ENCODE results near the gene CPT1C. TPM values are rescaled to one million over a fixed set of nuclear protein-coding genes. Genes with fewer than 3 reads are reported as not detected.

Gene CPT1C
- total RNA-seq, 1 donor from 2014 or later, result 133 TPM

- TF ChIP-seq, protein P1, sequence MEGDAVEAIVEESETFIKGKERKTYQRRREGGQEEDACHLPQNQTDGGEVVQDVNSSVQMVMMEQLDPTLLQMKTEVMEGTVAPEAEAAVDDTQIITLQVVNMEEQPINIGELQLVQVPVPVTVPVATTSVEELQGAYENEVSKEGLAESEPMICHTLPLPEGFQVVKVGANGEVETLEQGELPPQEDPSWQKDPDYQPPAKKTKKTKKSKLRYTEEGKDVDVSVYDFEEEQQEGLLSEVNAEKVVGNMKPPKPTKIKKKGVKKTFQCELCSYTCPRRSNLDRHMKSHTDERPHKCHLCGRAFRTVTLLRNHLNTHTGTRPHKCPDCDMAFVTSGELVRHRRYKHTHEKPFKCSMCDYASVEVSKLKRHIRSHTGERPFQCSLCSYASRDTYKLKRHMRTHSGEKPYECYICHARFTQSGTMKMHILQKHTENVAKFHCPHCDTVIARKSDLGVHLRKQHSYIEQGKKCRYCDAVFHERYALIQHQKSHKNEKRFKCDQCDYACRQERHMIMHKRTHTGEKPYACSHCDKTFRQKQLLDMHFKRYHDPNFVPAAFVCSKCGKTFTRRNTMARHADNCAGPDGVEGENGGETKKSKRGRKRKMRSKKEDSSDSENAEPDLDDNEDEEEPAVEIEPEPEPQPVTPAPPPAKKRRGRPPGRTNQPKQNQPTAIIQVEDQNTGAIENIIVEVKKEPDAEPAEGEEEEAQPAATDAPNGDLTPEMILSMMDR (IDR thresholded peaks at IDR 0.05; ENCODE audit: partially characterized antibody, unreplicated experiment), result no peak
- peaks cover 2% of the 10 kb centered on the region for H3K4me1 Mint-ChIP-seq (ENCODE audit: low read depth, unreplicated experiment)
- H3K27ac Mint-ChIP-seq (ENCODE audit: unreplicated experiment), result no peak overlapping the region
- peaks cover 9% of the 10 kb centered on the region for H3K9me3 Mint-ChIP-seq (ENCODE audit: unreplicated experiment)
- peaks cover 9% of the 10 kb centered on the region for H3K27me3 Mint-ChIP-seq (ENCODE audit: unreplicated experiment)
- no peak overlapping the region for H3K4me3 Mint-ChIP-seq (ENCODE audit: unreplicated experiment)
- no peak for DNase-seq
- peaks cover 5% of the 10 kb centered on the region for H3K36me3 Mint-ChIP-seq (ENCODE audit: unreplicated experiment)
Measured at GRCh38 chr19:49761625-49762311, 70.9 kb downstream of the CPT1C start.

DNA sequence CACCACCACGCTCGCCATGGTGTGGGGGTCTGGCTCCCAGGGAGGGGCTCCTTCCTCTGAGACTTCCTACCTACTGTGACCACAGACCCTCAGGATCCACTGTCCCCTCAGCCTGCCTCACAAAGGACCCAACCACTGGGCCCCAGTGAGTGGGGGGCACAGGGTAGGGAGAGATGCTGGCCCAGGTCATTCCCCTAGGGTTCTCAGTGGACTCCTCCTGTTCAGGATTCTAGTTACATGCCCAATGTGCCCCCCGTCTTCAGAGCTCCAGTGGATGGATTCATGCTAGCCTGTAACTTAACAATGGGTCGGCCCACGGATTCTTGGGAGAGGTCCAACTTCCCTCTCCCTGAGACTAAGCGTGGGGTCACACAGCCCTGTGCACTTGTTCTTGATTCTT lies 72.3 kb downstream of the CPT1C start, which contains the start of gene TSKS:
TSS of gene TSKS (minus strand) at position 77 of the 400 bp plus-strand sequence. CDS start at position 18, 59 bp downstream.
- H3K27me3 Mint-ChIP-seq (ENCODE audit: unreplicated experiment), result peaks cover 13% of the 10 kb centered on the region
- H3K4me1 Mint-ChIP-seq (ENCODE audit: low read depth, unreplicated experiment), result peaks cover 8% of the 10 kb centered on the region
- no peaks in the 10 kb centered on the region for H3K36me3 Mint-ChIP-seq (ENCODE audit: unreplicated experiment)
- H3K4me3 Mint-ChIP-seq (ENCODE audit: unreplicated experiment), result peak within 1 kb of the TSS; percentile 3
- peaks cover 9% of the 10 kb centered on the region for H3K9me3 Mint-ChIP-seq (ENCODE audit: unreplicated experiment)
- H3K27ac Mint-ChIP-seq (ENCODE audit: unreplicated experiment), result no peak within 1 kb of the TSS
- no peak for DNase-seq
- TF ChIP-seq, protein P1 (IDR thresholded peaks at IDR 0.05; ENCODE audit: partially characterized antibody, unreplicated experiment), result no peak

Small RNA genes lying within 50 kb of the gene (microRNA-seq; reads per million reads assigned to microRNA genes)
- gene MIR5088 (ENCODE audit: unreplicated experiment), result 3.2 reads per million, percentile 23 among the genes with 10 or more reads in this experiment

Other genes starting within 250 kb of the CPT1C start
- 188 TPM for gene SLC17A7, start 249.6 kb upstream of the CPT1C start, total RNA-seq (ENCODE audit: unreplicated experiment)
- 104 TPM for gene PIH1D1, start 239.3 kb upstream of the CPT1C start, total RNA-seq (ENCODE audit: unreplicated experiment)
- 28.6 TPM for gene ALDH16A1, start 237.9 kb upstream of the CPT1C start, total RNA-seq (ENCODE audit: unreplicated experiment)
- gene FLT3LG, start 216.9 kb upstream of the CPT1C start, total RNA-seq (ENCODE audit: unreplicated experiment), result 13.1 TPM
- gene RPL13A, start 203.5 kb upstream of the CPT1C start, total RNA-seq (ENCODE audit: unreplicated experiment), result 1,648 TPM
- gene RPS11, start 194.7 kb upstream of the CPT1C start, total RNA-seq (ENCODE audit: unreplicated experiment), result 1,862 TPM
- 8.9 TPM for gene FCGRT, start 178.5 kb upstream of the CPT1C start, total RNA-seq (ENCODE audit: unreplicated experiment)
- 2.5 TPM for gene RCN3, start 163.1 kb upstream of the CPT1C start, total RNA-seq (ENCODE audit: unreplicated experiment)
- 94.4 TPM for gene NOSIP, start 110.6 kb upstream of the CPT1C start, total RNA-seq (ENCODE audit: unreplicated experiment)
- 0.29 TPM for gene PRRG2, start 109.8 kb upstream of the CPT1C start, total RNA-seq (ENCODE audit: unreplicated experiment)
- 39.2 TPM for gene PRR12, start 99.9 kb upstream of the CPT1C start, total RNA-seq (ENCODE audit: unreplicated experiment)
- gene RRAS, start 51.0 kb upstream of the CPT1C start, total RNA-seq (ENCODE audit: unreplicated experiment), result 4.7 TPM
- 84.4 TPM for gene SCAF1, start 48.9 kb upstream of the CPT1C start, total RNA-seq (ENCODE audit: unreplicated experiment)
- gene IRF3, start 25.3 kb upstream of the CPT1C start, total RNA-seq (ENCODE audit: unreplicated experiment), result 40.1 TPM
- gene BCL2L12, start 25.2 kb upstream of the CPT1C start, total RNA-seq (ENCODE audit: unreplicated experiment), result 7.5 TPM
- 177 TPM for gene PRMT1, start 13.8 kb upstream of the CPT1C start, total RNA-seq (ENCODE audit: unreplicated experiment)
- 3.2 TPM for gene ADM5, start 1.5 kb upstream of the CPT1C start, total RNA-seq (ENCODE audit: unreplicated experiment)
- not detected for gene TSKS, start 72.2 kb downstream of the CPT1C start, total RNA-seq (ENCODE audit: unreplicated experiment)
- 175 TPM for gene AP2A1, start 75.9 kb downstream of the CPT1C start, total RNA-seq (ENCODE audit: unreplicated experiment)
- gene FUZ, start 122.2 kb downstream of the CPT1C start, total RNA-seq (ENCODE audit: unreplicated experiment), result 13.6 TPM
- 51.0 TPM for gene MED25, start 127.2 kb downstream of the CPT1C start, total RNA-seq (ENCODE audit: unreplicated experiment)
- gene PTOV1, start 160.0 kb downstream of the CPT1C start, total RNA-seq (ENCODE audit: unreplicated experiment), result 342 TPM
- 81.3 TPM for gene PNKP, start 176.5 kb downstream of the CPT1C start, total RNA-seq (ENCODE audit: unreplicated experiment)
- gene AKT1S1, start 186.2 kb downstream of the CPT1C start, total RNA-seq (ENCODE audit: unreplicated experiment), result 23.7 TPM
- 56.8 TPM for gene TBC1D17, start 186.6 kb downstream of the CPT1C start, total RNA-seq (ENCODE audit: unreplicated experiment)
- gene IL4I1, start 205.8 kb downstream of the CPT1C start, total RNA-seq (ENCODE audit: unreplicated experiment), result 0.59 TPM
- gene ATF5, start 238.1 kb downstream of the CPT1C start, total RNA-seq (ENCODE audit: unreplicated experiment), result 138 TPM
- 65.4 TPM for gene NUP62, start 238.4 kb downstream of the CPT1C start, total RNA-seq (ENCODE audit: unreplicated experiment)

Measured in glutamatergic neuron (in vitro differentiated cells).